Kidney (tissue), 14 donors: ENCODE data around the gene SFT2D2. TPM values are rescaled to one million over a fixed set of nuclear protein-coding genes. Genes with fewer than 3 reads are reported as not detected.

ENCODE experiments used
- DNase-seq, 5 donors: peaks; one replicate each; pipeline ENCODE4 v3.0.0-alpha.2; 2013 to 2020
- FAIRE-seq: peaks from 2 replicates; lab custom pipeline; 2012; peaks lifted over from hg19 to GRCh38; lab: Jason Lieb, UNC
- H3K27ac ChIP-seq, 2 donors: one replicate each; pipeline ENCODE4 v1.7.0; 2013; ENCODE audit warnings: low read depth in 2 of 2, low read length in 2 of 2, inconsistent platforms in 1 of 2
- H3K27me3 ChIP-seq: one replicate; pipeline ENCODE4 v1.7.1; 2013; ENCODE audit warnings: low read length, inconsistent platforms; ENCODE audit not compliant: control insufficient read depth, insufficient read depth
- H3K36me3 ChIP-seq, 3 donors: one replicate each; pipeline versions ENCODE4 v1.7.0 to v1.7.1; 2013; ENCODE audit warnings: low read length in 3 of 3, control low read depth in 1 of 3, inconsistent platforms in 1 of 3; ENCODE audit not compliant: insufficient read depth in 3 of 3, control insufficient read depth in 2 of 3
- H3K4me1 ChIP-seq, 3 donors: one replicate each; pipeline versions ENCODE4 v1.7.0 to v1.7.1; 2013; ENCODE audit warnings: low read length in 3 of 3, inconsistent platforms in 1 of 3, low read depth in 1 of 3; ENCODE audit not compliant: control insufficient read depth in 2 of 3, insufficient read depth in 2 of 3
- H3K4me3 ChIP-seq, 3 donors: one replicate each; pipeline versions ENCODE4 v1.7.0 to v1.8.1; 2013; ENCODE audit warnings: low read length in 3 of 3, control low read depth in 1 of 3, inconsistent platforms in 1 of 3
- H3K9ac ChIP-seq, 3 donors: one replicate each; pipeline versions ENCODE4 v1.7.0 to v1.7.1; 2013; ENCODE audit warnings: low read length in 3 of 3, control low read depth in 1 of 3, inconsistent platforms in 1 of 3
- H3K9me3 ChIP-seq, 3 donors: one replicate each; pipeline versions ENCODE4 v1.7.0 to v1.7.1; 2013; ENCODE audit warnings: low read length in 3 of 3, control low read depth in 1 of 3, inconsistent platforms in 1 of 3; ENCODE audit not compliant: control insufficient read depth in 2 of 3, insufficient read depth in 1 of 3
- CTCF ChIP-seq: IDR thresholded peaks from 3 replicates; pipeline ENCODE4 v1.5.1; 2012; ENCODE audit warnings: mild to moderate bottlenecking, moderate library complexity, borderline replicate concordance; ENCODE audit not compliant: insufficient read depth; ENCODE audit errors: extremely low read depth
- intact Hi-C: fragments of 100-400 bp; cut with DNase I; formaldehyde crosslinking; loops from one replicate; pipeline ENCODE4 v1.11.1; 2022
- polyA plus RNA-seq: library from polyadenylated mRNA; stranded (reverse); fragments of 350-450 nt; fragmentation: Illumina TruSeq; extraction: RNeasy Lipid Tissue Mini Kit (QIAGEN cat#74804); gene quantifications from one replicate; pipeline ENCODE4 v1.2.3, GENCODE V29; 2014; ENCODE audit warnings: low read depth, low replicate concordance; ENCODE audit not compliant: insufficient read depth
- total RNA-seq: library from RNA; stranded (reverse); fragmentation: NEBNext Ultra II Directional; extraction: Animal tissue kit (Norgen Biotek cat#: 25700); gene quantifications from one replicate; pipeline ENCODE4 v1.2.1, GENCODE V29; 2021
- donor health status: control.
- donor health status: control.
- donor health status: control.
- donor health status: control.
- donor health status: control.
- donor health status: DM: yes; HTN: yes; CAD: no.
- donor health status: Normal renal cell carcinoma (clear cell type).

The SFT2D2 gene
- total and polyA plus RNA-seq, 2 donors from 2014 or later = 7.4 to 89.3 TPM

GRCh38 chr1:168263130-168263529 lies 37.3 kb downstream of the SFT2D2 start:
- no peak for DNase-seq
- no peak for TF ChIP-seq CTCF

GRCh38 chr1:168264296-168264695 lies 38.5 kb downstream of the SFT2D2 start:
- intact Hi-C loops = no loop called here
- Histone ChIP-seq H3K4me3 (no peak overlapping the region), H3K27me3 (no peaks in the 10 kb centered on the region), H3K9me3 (no peaks in the 10 kb centered on the region), H3K9ac (no peak overlapping the region), H3K27ac (no peak overlapping the region), H3K36me3 (no peaks in the 10 kb centered on the region), H3K4me1 (peaks cover 0 to 8% (median 3%) of the 10 kb centered on the region in 3 donors)
- FAIRE-seq (no peak), DNase-seq (no peak)
- no peak for TF ChIP-seq CTCF

More at GRCh38 chr1:168263130-168263529, 37.3 kb downstream of the SFT2D2 start:
- intact Hi-C loops = no loop called here
- Histone ChIP-seq H3K4me3 (no peak overlapping the region), H3K4me1 (peaks cover 0 to 8% (median 3%) of the 10 kb centered on the region in 3 donors), H3K36me3 (no peaks in the 10 kb centered on the region), H3K9ac (no peak overlapping the region), H3K9me3 (no peaks in the 10 kb centered on the region), H3K27ac (no peak overlapping the region), H3K27me3 (no peaks in the 10 kb centered on the region)
- no peak for FAIRE-seq

GRCh38 chr1:168265596-168265995 lies 39.8 kb downstream of the SFT2D2 start:
- no peaks in the 10 kb centered on the region for H3K27me3 ChIP-seq
- H3K36me3 ChIP-seq = no peaks in the 10 kb centered on the region
- no peak overlapping the region for H3K9ac ChIP-seq
- no peak for DNase-seq
- H3K9me3 ChIP-seq = no peaks in the 10 kb centered on the region
- no peak for TF ChIP-seq CTCF
- peaks cover 0 to 8% (median 3%) of the 10 kb centered on the region in 3 donors for H3K4me1 ChIP-seq
- FAIRE-seq = no peak
- H3K4me3 ChIP-seq = no peak overlapping the region
- no peak overlapping the region for H3K27ac ChIP-seq
- intact Hi-C loops = no loop called here

GRCh38 chr1:168266644-168267186 lies 40.9 kb downstream of the SFT2D2 start:
- TF ChIP-seq CTCF = no peak
- no peak for DNase-seq

More at GRCh38 chr1:168266644-168267186, 40.9 kb downstream of the SFT2D2 start:
- Histone ChIP-seq H3K4me1 (peaks cover 0 to 3% (median under 1%) of the 10 kb centered on the region in 3 donors), H3K27me3 (no peaks in the 10 kb centered on the region), H3K9ac (no peak overlapping the region), H3K4me3 (no peak overlapping the region), H3K9me3 (no peaks in the 10 kb centered on the region), H3K36me3 (no peaks in the 10 kb centered on the region), H3K27ac (no peak overlapping the region)
- intact Hi-C loops = no loop called here
- no peak for FAIRE-seq
